NB4 (cell line): Measurements from ENCODE around the gene CLCNKB.

ENCODE experiments used
- MAX ChIP-seq: IDR thresholded peaks from 2 replicates; pipeline ENCODE4 v1.6.1; 2011; ENCODE audit warnings: low read depth, low read length
- POLR2A ChIP-seq: IDR thresholded peaks from 2 replicates; pipeline ENCODE4 v1.6.1; 2011; ENCODE audit warnings: mild to moderate bottlenecking; ENCODE audit not compliant: insufficient read length; ENCODE audit errors: extremely low read depth
- TF ChIP-seq, protein P1 (sequence below): IDR thresholded peaks from one replicate; pipeline ENCODE4 v1.5.1; 2012; ENCODE audit warnings: low read depth, low read length

GRCh38 chr1:16011936-16012589 lies 31.5 kb upstream of the CLCNKB start:
- TF ChIP-seq, protein P1, sequence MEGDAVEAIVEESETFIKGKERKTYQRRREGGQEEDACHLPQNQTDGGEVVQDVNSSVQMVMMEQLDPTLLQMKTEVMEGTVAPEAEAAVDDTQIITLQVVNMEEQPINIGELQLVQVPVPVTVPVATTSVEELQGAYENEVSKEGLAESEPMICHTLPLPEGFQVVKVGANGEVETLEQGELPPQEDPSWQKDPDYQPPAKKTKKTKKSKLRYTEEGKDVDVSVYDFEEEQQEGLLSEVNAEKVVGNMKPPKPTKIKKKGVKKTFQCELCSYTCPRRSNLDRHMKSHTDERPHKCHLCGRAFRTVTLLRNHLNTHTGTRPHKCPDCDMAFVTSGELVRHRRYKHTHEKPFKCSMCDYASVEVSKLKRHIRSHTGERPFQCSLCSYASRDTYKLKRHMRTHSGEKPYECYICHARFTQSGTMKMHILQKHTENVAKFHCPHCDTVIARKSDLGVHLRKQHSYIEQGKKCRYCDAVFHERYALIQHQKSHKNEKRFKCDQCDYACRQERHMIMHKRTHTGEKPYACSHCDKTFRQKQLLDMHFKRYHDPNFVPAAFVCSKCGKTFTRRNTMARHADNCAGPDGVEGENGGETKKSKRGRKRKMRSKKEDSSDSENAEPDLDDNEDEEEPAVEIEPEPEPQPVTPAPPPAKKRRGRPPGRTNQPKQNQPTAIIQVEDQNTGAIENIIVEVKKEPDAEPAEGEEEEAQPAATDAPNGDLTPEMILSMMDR, result no peak
- no peak for TF ChIP-seq POLR2A
- no peak for TF ChIP-seq MAX
